Kidney (tissue), 14 donors: ENCODE results near the gene TSSC4. TPM values are rescaled to one million over a fixed set of nuclear protein-coding genes. Genes with fewer than 3 reads are reported as not detected.
A peak's percentile ranks its signal among the peaks of the same experiment; 100 is the strongest.

Experiments used
- DNase-seq, 5 donors: peaks; one replicate each; pipeline ENCODE4 v3.0.0-alpha.2; 2013 to 2020
- FAIRE-seq: peaks from 2 replicates; lab custom pipeline; 2012; peaks lifted over from hg19 to GRCh38; lab: Jason Lieb, UNC
- H3K27ac ChIP-seq, 2 donors: one replicate each; pipeline ENCODE4 v1.7.0; 2013; ENCODE audit warnings: low read depth in 2 of 2, low read length in 2 of 2, inconsistent platforms in 1 of 2
- H3K27me3 ChIP-seq: one replicate; pipeline ENCODE4 v1.7.1; 2013; ENCODE audit warnings: low read length, inconsistent platforms; ENCODE audit not compliant: control insufficient read depth, insufficient read depth
- H3K36me3 ChIP-seq, 3 donors: one replicate each; pipeline versions ENCODE4 v1.7.0 to v1.7.1; 2013; ENCODE audit warnings: low read length in 3 of 3, control low read depth in 1 of 3, inconsistent platforms in 1 of 3; ENCODE audit not compliant: insufficient read depth in 3 of 3, control insufficient read depth in 2 of 3
- H3K4me1 ChIP-seq, 3 donors: one replicate each; pipeline versions ENCODE4 v1.7.0 to v1.7.1; 2013; ENCODE audit warnings: low read length in 3 of 3, inconsistent platforms in 1 of 3, low read depth in 1 of 3; ENCODE audit not compliant: control insufficient read depth in 2 of 3, insufficient read depth in 2 of 3
- H3K4me3 ChIP-seq, 3 donors: one replicate each; pipeline versions ENCODE4 v1.7.0 to v1.8.1; 2013; ENCODE audit warnings: low read length in 3 of 3, control low read depth in 1 of 3, inconsistent platforms in 1 of 3
- H3K9ac ChIP-seq, 3 donors: one replicate each; pipeline versions ENCODE4 v1.7.0 to v1.7.1; 2013; ENCODE audit warnings: low read length in 3 of 3, control low read depth in 1 of 3, inconsistent platforms in 1 of 3
- H3K9me3 ChIP-seq, 3 donors: one replicate each; pipeline versions ENCODE4 v1.7.0 to v1.7.1; 2013; ENCODE audit warnings: low read length in 3 of 3, control low read depth in 1 of 3, inconsistent platforms in 1 of 3; ENCODE audit not compliant: control insufficient read depth in 2 of 3, insufficient read depth in 1 of 3
- CTCF ChIP-seq: IDR thresholded peaks from 3 replicates; pipeline ENCODE4 v1.5.1; 2012; ENCODE audit warnings: mild to moderate bottlenecking, moderate library complexity, borderline replicate concordance; ENCODE audit not compliant: insufficient read depth; ENCODE audit errors: extremely low read depth
- intact Hi-C: fragments of 100-400 bp; cut with DNase I; formaldehyde crosslinking; loops from one replicate; pipeline ENCODE4 v1.11.1; 2022
- polyA plus RNA-seq: library from polyadenylated mRNA; stranded (reverse); fragments of 350-450 nt; fragmentation: Illumina TruSeq; extraction: RNeasy Lipid Tissue Mini Kit (QIAGEN cat#74804); gene quantifications from one replicate; pipeline ENCODE4 v1.2.3, GENCODE V29; 2014; ENCODE audit warnings: low read depth, low replicate concordance; ENCODE audit not compliant: insufficient read depth
- total RNA-seq: library from RNA; stranded (reverse); fragmentation: NEBNext Ultra II Directional; extraction: Animal tissue kit (Norgen Biotek cat#: 25700); gene quantifications from one replicate; pipeline ENCODE4 v1.2.1, GENCODE V29; 2021
- donor health status: control.
- donor health status: control.
- donor health status: control.
- donor health status: control.
- donor health status: control.
- donor health status: DM: yes; HTN: yes; CAD: no.
- donor health status: Normal renal cell carcinoma (clear cell type).

The TSSC4 gene
- total and polyA plus RNA-seq, 2 donors from 2014 or later = 42.3 to 51.4 TPM

- Histone ChIP-seq H3K4me1 (no peaks in the 10 kb centered on the region), H3K27ac (no peak overlapping the region), H3K9ac (no peak overlapping the region), H3K27me3 (no peaks in the 10 kb centered on the region), H3K36me3 (no peaks in the 10 kb centered on the region), H3K4me3 (no peak overlapping the region), H3K9me3 (no peaks in the 10 kb centered on the region)
- intact Hi-C loops = no loop called here
- no peak for TF ChIP-seq CTCF
- no peak for FAIRE-seq
- no peak for DNase-seq
These were observed 32.2 kb upstream of the TSSC4 start for GRCh38 chr11:2368178-2368850.

GRCh38 chr11:2368851-2369180 lies 31.7 kb upstream of the TSSC4 start:
- DNase-seq (no peak), FAIRE-seq (no peak)
- Histone ChIP-seq H3K9ac (no peak overlapping the region), H3K4me3 (no peak overlapping the region), H3K4me1 (no peaks in the 10 kb centered on the region), H3K36me3 (no peaks in the 10 kb centered on the region), H3K27ac (no peak overlapping the region), H3K27me3 (no peaks in the 10 kb centered on the region), H3K9me3 (no peaks in the 10 kb centered on the region)
- intact Hi-C loops = no loop called here
- no peak for TF ChIP-seq CTCF

DNA sequence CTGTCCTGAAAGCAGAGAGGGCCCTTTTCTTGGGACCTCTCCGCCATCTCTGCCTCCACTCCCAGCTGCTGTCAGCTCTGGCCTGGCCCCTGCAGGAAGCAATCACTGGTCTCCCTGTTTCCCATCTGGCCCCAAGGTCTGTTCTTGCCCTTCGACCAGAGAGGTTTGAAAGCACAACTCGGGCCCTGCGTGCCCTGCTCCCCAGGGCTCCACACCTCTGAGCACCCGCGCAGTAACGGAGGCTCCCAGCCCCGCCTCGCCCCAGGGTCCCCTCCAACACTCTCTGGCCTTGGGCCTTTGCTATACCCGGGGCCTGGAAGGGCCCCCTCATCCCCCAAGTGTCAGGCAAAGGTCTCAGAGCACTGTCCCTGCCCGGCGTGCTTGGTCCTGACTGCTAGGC lies 31.2 kb upstream of the TSSC4 start:
- TF ChIP-seq CTCF = no peak
- H3K27ac ChIP-seq = no peak overlapping the region
- H3K36me3 ChIP-seq = no peaks in the 10 kb centered on the region
- intact Hi-C loops = no loop called here
- H3K4me3 ChIP-seq = no peak overlapping the region
- no peaks in the 10 kb centered on the region for H3K27me3 ChIP-seq
- DNase-seq = peak in 1 of 5 donors; percentile 52
- no peak overlapping the region for H3K9ac ChIP-seq
- H3K9me3 ChIP-seq = no peaks in the 10 kb centered on the region
- FAIRE-seq = no peak
- H3K4me1 ChIP-seq = peaks cover 0 to 1% (median under 1%) of the 10 kb centered on the region in 3 donors

DNA sequence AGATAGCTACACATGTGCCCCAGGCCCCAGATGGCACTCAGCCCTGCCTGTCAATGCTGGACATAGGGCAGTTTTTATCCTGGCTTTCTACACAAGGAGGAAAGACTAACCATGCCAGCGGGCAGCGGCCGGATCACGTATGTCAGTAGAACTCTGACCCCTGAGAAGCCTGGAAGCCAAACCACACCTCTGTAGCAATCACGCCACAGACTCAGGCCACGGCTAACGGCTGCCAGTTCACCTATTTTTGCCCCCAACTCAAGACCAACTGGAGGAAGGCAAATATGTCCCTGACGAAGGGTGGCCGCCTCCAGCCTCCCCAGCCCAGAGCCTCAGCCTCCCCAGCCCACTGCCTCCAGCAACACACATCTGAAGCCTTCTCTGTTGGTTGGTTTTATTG lies 30.7 kb upstream of the TSSC4 start:
- no peak overlapping the region for H3K27ac ChIP-seq
- intact Hi-C loops = no loop called here
- FAIRE-seq = no peak

More for the DNA sequence above, 30.7 kb upstream of the TSSC4 start:
- no peak for DNase-seq
- Histone ChIP-seq H3K9me3 (no peaks in the 10 kb centered on the region), H3K36me3 (no peaks in the 10 kb centered on the region), H3K4me1 (peaks cover 0 to 7% (median 4%) of the 10 kb centered on the region in 3 donors), H3K4me3 (no peak overlapping the region), H3K27me3 (no peaks in the 10 kb centered on the region), H3K9ac (no peak overlapping the region)
- no peak for TF ChIP-seq CTCF
